ENCODE data around the gene THUMPD2.
"Not testable (repeated sequence)": the region's sequence is repeated elsewhere in the genome, so short reads cannot be mapped to it uniquely, and the experiment has no call there.

The THUMPD2 gene

GRCh38 chr2:39778775-39779340, at the start of gene THUMPD2:
TSS of gene THUMPD2 (minus strand) at chr2:39779258. CDS start at chr2:39779239, 19 bp downstream.
- DNase-seq, result peak; percentile 90

- no peak for DNase-seq
These were observed 42.8 kb upstream of the THUMPD2 start for GRCh38 chr2:39821871-39822270.

GRCh38 chr2:39816845-39817244, 37.8 kb upstream of the THUMPD2 start:
- no peak for DNase-seq

GRCh38 chr2:39816428-39816827, 37.4 kb upstream of the THUMPD2 start:
- DNase-seq, result no peak

- DNase-seq, result no peak
These were observed 27.0 kb upstream of the THUMPD2 start for GRCh38 chr2:39805936-39806608.

- DNase-seq, result no peak
These were observed 24.8 kb upstream of the THUMPD2 start for GRCh38 chr2:39803839-39804238.

- DNase-seq, result no peak
These were observed 21.7 kb upstream of the THUMPD2 start for GRCh38 chr2:39800752-39801151.

GRCh38 chr2:39796134-39796533, 17.1 kb upstream of the THUMPD2 start:
- no peak for DNase-seq

- not testable (repeated sequence) for DNase-seq
These were observed 11.3 kb upstream of the THUMPD2 start for GRCh38 chr2:39790216-39790818.

- peak; percentile 44 for DNase-seq
These were observed 8.9 kb upstream of the THUMPD2 start for GRCh38 chr2:39787950-39788349.

- no peak for DNase-seq
These were observed 7.9 kb upstream of the THUMPD2 start for GRCh38 chr2:39786761-39787522.

GRCh38 chr2:39782591-39782990, 3.5 kb upstream of the THUMPD2 start:
- DNase-seq, result no peak

- no peak for DNase-seq
These were observed 2.6 kb upstream of the THUMPD2 start for GRCh38 chr2:39781697-39782096.

- DNase-seq, result peak; percentile 11
These were observed 2.0 kb upstream of the THUMPD2 start for GRCh38 chr2:39780825-39781600.

- no peak for DNase-seq
These were observed 869 bp upstream of the THUMPD2 start for GRCh38 chr2:39779927-39780326.

- DNase-seq, result peak; percentile 53
These were observed 338 bp upstream of the THUMPD2 start for GRCh38 chr2:39779341-39779851.

- DNase-seq, result peak; percentile 2
These were observed 825 bp downstream of the THUMPD2 start for GRCh38 chr2:39778233-39778632.

- no peak for DNase-seq
These were observed 6.3 kb downstream of the THUMPD2 start for GRCh38 chr2:39772812-39773152.

GRCh38 chr2:39772086-39772811, 6.8 kb downstream of the THUMPD2 start:
- no peak for DNase-seq

- no peak for DNase-seq
These were observed 16.6 kb downstream of the THUMPD2 start for GRCh38 chr2:39762448-39762847.

GRCh38 chr2:39757156-39757555, 21.9 kb downstream of the THUMPD2 start:
- no peak for DNase-seq

GRCh38 chr2:39755466-39755865, 23.6 kb downstream of the THUMPD2 start:
- no peak for DNase-seq
